ENCODE results near the gene KAT7.

KAT7 gene

DNA sequence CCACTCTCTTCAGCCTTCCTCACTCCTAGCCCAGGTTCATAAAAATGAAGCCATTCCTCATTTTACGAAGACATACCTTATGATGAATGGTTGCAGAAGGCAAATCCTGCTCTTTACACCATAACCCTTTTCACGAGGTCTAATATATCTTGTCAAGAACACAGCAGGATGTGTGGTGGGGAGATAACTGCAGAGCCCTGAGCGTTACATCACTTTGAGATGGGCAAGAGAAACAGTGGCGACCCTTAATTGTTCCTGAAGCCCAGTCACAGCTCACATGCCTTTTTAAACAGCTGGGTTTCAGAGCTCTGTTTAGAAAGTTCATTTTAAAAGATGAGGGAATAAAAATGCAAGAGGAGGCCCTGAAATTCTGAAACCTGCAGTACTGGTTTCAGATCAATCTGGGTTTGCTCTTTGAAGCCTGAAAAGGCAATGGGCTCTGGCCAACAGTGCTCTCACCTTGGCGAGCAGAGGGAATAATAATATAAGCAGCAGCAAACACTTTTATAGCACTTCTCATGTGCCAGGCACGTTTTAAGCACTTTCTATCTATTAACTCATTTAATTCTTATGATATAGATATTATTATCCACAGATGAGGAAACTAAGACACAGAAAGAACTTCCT is 27.4 kb upstream of the KAT7 start:
- DNase-seq (ENCODE audit: low read depth), result no peak

DNA sequence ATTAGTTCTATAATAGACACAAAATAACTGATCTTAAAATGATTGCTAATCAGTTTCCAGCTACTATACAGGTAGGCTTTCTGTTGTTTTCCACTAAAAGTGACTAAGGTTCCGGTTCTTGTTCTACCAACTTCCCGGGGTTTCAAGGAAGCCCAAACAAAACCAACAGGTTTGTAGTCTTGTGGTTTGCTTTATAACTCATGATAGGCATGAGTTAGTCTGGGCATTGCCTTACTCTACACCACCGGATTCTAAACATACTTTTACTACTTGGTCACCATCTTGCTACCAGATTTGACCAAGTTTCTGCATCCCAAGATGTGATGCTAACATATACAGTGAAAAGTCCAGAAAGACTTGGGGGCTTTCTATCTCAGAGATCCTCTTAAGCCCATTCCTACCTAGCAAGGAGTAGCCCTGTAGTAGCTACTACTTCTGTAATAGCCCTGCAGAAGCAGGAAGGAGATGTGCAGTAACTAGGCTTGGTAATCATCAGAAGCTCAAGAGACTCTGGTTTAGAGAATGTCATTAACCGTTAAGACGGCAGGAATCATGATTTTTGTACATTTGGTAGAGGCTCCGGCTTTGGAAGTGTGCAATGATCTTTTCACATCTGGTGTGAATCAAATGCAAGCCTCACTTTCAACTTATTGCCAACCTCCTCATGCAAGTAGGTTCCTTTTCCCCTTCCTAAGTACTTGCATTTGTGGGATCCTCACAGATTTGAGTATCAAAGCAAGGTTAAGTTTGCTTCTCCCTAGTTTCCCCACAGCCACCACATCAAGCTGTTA is 26.1 kb upstream of the KAT7 start:
- no peak for DNase-seq (ENCODE audit: low read depth)

DNA sequence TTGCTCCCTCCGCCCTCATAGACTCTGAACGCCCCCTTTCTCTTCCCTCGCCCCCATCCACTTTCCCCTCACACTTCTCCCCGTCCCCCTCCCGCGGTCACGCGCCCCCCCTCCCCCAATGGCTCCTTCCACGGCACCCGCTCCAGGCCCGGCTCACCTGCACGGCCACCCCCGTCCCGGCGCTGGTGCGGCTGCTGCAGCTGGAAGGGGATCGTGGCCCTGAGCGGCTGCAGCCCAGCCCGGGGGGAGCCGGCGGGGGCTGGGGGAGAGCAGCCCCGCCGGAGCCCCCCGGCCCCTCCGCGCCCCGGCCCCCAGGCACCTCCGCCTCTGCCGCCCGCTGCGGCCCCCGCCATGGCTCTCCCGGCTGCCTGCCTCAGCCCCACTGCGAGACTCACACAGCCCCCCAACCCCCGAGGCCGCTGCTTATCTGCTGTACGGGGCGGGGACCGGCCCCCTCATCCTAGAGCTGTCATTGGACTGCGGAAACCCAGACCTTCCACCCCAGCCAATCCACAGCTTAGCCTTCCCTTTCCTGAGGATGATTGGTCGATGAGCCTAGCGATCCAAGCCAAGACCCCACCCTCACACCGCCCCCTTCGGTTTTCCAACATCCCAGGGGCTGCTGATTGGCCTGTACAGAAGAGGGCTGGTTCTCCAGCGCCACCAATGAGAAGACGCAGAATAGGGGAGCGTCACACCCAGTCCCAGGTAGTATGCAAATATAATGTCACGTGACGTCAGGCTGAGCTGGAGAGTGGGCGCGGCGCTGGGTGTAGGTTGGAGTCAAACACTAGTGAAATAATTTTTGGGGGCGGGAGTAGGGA is 24.5 kb upstream of the KAT7 start, which contains the start of gene FAM117A:
Gene FAM117A (minus strand): TSS at position 397 of the 824 bp plus-strand sequence. CDS start 44 bp downstream, at position 353.
- DNase-seq (ENCODE audit: low read depth), result peak; percentile 97

DNA sequence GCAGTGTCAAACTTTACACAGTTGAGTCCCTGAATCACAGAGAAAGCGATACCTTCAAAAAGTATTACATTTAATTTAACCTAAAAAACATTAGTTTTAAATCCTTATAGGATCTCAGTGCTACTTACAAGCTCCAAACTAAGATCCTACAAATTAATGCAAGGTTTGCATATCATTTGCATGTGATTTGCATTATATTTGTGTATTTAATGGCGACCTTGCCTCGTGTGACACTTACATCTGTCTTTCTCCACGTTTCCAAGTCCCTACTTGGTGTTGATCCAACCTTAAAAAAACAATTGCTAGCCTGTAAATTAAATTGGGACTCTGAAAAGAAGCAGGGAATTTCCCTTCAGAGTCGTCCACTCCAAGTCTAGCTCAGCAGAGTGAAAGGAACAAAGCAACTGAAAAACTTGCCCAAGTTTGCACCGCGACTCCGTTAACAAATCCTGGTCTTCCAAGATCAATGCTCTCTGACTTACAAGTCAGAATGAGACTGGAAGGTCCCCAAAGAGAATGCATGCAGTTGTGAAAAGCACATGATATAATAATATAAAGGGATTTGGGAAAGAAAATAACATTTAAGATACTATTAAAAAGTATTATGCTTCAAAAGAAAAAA is 23.8 kb upstream of the KAT7 start:
- DNase-seq (ENCODE audit: low read depth), result no peak

DNA sequence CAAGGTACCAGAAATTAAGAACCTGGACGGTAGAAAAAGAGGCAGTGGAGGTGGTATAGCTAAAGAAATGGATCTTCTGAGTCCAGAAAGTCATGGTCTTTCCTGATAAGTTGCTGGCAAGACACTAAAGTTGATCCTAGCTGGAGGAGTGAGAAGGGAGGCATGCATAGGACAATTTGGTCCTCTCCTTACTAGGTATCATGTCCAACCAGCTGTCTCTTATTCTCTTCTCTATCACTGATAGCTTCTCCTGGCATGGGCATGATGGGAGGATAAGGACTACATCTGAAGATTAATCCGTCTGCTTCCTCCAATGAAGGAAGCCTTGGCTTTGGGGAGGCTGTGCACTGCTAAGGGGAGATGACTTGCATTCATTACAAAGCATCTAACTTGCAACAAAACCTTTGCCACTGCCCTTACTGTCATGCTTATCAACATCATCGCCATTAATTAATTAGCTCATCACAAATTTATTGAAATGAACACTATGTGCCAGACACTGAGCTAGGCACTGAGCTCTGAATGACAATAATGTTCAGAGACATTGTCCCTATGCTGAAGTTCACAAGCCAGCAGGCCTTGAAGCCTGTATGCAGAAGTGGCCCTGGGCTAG is 21.5 kb upstream of the KAT7 start:
- no peak for DNase-seq (ENCODE audit: low read depth)

DNA sequence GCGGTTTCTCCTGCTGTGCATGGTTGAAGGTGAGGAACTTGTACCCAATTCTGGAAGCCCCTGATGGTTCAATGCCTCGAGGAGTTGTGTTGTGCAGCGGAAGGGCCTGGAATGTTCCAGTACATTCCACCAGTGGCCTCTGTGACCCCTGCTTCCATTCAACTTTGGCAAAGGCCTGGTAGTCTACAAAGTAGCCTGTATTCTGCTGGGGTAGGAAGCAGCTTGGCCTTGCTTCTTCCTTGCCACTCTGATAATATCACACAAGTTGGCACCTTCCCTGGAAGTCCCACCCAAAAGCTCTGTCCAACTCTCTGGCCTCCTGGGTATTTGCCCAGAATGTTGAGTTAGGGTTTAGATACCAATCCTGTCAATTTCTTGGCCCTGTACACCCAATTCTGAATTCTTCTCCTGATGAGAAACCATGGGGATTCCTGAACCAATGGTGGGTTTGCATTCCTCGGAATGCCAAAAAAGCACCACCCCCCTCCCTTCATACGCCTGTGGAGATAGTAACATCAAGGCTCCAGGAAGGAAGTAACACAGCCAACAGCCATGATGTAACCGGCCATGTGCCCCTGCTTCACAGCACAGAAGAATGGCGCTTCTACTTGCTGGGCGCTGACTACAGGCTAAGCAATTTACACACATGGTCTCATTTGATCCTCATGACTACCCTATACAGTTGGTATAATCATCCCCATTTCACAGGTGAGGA is 12.8 kb upstream of the KAT7 start:
- DNase-seq (ENCODE audit: low read depth), result no peak

DNA sequence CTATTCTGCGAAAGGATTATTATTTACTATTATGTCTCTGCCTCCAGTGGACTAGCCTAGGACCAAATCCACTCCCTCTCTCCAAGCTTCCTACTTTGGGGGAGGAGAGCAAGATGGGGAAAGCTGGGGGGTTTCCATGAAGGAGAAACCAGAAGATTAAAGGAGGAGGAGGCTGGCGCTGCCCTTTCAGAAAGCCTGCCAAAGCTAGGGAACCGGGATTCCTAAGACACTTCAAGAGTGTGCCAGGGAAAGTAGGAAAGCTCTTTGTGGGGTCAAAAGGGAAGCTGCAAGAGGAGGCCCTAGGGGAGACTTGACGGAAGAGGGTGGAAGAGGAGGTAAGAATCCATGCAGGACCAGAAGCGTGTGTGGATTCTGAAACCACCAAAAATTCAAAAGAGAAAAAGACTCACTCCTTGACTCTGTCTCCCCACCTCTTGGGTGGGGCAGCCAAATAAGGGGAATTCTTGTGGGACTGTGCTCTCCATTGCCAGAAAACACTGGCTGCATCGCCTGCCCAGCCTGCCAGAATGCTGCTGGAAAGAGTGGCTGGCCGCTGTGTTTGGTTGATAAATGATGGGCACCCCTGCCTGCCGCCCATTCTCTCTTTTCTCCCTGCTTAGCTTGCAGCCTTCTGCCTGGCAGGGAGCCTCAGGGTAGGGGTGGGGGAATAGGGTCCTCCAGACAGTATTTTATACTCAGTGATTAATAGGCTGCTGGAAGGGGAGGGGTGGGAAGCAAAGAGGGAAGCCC is 11.8 kb upstream of the KAT7 start:
- DNase-seq (ENCODE audit: low read depth), result no peak

DNA sequence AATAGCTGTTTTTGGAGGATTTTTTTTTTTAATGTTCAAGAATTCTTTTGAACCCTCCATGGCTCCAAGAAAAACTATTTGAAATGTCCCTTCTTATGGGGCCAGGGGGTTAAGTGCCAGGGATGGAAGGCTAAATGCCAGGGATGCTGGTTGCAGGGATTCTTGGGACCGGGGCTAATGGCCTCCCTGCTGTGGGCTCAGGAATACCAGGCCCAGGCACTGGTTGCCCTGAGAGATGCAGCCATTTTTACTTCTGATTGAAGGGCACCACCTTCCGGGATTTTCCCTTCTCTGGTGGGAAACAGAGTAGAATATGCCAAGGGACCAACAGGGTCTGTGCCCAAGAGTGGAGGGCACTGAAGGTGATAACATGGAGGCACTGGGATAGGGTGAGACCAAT is 10.9 kb upstream of the KAT7 start:
- no peak for DNase-seq (ENCODE audit: low read depth)

DNA sequence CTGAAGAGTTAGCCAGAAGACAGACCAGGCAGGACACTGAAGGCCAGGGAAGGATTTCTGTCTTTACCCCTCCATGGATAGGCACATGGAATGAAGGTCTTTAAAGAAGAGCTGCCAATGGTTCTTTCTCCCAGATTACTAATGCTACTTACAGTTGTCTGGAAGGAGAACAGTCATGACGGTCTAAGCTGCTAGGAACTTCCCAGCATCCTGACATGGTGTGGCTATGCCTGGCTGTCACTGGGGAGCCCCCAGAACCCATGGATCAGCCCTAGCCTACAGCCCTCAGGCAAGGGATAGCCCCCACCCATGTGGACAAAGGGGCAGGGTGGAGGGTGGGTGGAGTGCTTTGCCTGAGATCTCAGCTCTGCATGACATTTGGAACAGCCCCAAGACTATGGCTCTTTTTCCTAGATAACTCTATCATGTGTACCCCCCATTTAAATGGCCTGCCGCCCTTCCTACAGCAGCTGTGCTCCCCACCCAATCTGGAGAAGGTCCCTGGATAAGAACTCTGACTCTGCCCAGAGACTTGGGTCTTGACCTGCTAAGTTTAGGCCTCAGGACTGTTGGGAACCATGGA is 9.2 kb upstream of the KAT7 start:
- DNase-seq (ENCODE audit: low read depth), result no peak

DNA sequence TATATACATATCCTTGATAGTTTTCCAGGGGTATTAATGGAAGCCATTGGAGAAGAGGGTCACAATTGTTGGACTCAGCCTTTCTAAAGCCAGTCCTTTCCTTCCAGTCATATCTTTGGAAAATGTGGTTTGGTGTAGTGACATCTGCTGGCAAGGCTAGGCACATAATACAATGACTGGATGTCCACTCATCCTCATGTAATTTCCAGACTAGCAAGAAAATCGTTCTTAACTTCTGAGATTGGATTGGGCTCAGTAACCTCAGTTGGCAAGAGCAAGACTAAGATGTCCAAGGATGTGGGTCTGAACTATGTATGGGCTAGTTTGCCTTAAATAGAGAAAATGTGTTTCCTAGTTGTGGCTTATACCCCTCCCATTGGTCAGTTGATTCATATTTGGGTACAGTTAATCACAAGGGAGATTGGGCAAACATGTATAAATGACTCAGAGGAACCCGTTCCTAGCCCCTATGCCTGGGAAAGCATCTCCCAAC is 8.7 kb upstream of the KAT7 start:
- DNase-seq (ENCODE audit: low read depth), result peak; percentile 79

DNA sequence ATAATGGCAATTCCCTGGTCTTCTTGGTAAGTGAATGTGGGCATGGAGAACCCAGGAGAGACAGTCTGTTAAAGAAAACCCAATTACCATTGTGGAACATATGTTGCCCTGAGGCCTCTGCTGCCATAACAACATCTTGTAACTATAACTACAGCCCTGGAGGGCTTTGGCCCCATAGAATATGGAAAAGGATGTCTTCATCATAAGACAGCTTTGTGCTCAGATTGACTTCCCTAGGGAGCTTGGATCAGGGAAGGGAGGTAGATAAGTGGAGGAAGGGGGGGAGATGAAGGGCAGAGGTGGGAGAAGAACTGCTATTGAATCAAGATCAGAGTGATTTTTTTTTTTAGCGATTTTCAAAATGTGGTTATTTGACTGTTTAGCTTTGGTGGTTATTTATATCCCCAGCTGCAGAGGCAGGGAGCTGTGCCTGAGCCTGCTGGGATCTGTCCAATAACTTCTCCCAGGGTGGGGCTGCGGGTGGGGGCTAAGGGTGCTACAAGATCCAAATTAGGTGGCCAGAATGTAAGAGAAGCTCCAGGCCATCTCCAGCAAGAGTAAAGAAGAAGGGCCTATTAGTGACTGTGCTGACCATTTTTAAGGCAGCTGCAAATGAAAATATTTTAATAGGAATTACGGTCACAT is 5.3 kb upstream of the KAT7 start:
- no peak for DNase-seq (ENCODE audit: low read depth)

DNA sequence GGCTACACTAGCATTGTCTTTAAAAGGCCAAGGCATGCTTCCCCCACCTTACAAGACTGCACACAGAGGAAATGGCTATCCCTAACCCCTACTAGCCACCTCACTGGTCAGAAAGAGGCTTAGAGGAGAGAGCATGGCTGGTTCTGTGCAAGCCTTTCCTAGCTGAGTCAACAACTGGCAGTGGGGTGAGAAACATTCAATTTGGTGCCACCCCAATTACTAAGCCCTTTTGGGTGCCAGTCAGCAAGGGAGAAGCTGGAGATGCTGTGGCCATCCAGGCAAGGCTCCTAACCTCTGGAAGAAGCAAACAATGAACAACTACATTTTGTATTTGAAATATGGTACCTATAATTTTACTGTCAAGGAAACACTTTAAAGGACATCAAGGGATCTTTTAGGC is 4.7 kb upstream of the KAT7 start:
- DNase-seq (ENCODE audit: low read depth), result no peak

DNA sequence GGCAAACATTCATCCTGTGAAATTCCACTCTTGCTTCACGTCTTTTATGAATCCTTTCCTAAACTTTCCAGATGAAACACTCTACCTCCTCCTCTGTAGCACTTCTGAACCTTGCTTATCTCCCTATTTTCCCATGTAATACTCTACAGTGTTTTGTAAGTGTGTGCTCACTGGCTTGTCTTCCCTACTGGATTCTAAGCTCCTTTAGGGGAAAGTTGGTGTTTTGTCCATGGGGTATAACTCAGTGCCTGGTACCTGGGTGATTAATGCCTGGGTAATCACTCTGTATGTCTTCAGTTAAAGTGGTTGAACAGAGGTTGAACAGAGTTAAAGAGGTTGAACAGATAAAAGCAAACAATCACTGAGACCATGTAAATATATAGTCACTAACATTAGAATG is 3.8 kb upstream of the KAT7 start:
- no peak for DNase-seq (ENCODE audit: low read depth)

DNA sequence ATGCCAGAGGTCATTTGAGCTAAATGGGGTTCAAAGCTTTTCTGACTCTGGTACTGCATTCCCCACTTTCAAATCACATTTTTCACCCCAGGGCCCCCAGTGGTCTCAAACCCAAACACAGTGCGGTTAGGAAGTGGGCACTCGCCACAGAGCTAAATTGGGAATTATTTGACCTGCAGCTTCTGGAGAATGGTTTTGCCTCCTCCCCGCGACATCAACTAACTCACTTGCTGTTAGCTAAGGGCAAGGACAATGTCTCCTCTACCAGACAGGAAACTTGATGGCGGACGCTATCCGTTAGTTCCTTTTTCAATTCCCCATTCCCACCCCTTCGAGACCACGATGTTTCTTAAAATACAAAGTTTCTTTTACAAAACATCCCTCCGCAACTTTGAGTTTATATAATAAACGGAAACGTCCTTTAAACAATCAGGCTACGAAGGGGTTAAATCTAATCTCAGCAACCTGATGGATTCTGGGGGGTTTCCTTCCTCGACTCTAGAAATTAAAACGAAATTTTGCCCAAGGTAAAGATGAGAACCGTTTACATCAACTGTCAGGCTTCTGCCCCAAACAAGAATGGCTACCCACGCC is 500 bp upstream of the KAT7 start:
- no peak for DNase-seq (ENCODE audit: low read depth)

DNA sequence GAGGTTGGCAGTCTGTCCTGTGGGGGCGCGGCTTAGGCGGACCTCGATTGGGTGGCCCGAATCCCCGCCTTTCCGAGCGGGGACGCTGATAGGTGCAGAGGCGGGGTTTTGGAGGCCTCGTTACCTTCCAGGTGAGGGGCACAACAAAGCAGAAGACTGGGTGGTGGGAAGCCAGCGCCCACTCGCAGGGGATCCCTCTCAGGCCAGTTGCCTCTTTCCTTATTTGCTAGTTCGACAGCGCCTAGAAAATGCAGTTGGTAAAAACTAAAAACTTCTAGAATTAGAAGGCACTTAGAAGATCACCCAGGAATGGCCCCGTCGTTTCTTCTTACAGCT is 730 bp downstream of the KAT7 start:
- no peak for DNase-seq (ENCODE audit: low read depth)

DNA sequence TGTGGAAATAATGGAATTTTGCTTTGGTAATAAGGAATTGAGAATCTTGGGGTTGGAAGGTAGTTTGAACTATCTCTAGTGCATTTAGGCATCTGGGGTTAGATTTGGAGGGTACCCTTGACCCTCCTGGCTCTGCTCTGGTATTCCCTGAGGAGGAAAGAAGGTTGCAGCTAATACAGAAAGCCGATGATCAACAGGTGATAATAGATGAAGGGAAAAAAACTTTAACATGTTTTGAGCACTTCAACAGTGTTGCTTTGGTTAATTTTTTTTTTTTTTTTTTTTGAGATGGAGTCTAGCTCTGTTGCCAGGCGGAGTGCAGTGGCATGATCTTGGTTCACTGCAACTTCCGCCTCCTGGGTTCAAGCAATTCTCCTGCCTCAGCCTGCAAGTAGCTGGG is 4.8 kb downstream of the KAT7 start:
- DNase-seq (ENCODE audit: low read depth), result no peak

DNA sequence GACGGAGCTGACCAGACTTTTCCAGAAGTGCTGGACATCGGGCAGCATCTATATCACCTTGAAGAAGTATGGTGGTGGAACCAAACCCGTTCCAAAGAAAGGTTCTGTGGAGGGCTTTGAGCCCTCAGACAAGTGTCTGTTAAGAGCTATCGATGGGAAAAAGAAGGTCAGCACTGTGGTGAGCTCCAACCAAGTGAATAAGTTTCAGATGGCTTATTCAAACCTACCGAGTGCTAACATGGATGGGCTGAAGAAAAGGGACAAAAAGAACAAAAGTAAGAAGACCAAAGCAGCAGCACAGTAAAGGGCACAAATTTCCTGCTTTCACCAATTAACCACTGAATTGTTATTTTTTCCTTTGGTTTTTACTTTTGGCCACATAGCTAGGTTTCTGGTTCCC is 6.9 kb downstream of the KAT7 start:
- no peak for DNase-seq (ENCODE audit: low read depth)

DNA sequence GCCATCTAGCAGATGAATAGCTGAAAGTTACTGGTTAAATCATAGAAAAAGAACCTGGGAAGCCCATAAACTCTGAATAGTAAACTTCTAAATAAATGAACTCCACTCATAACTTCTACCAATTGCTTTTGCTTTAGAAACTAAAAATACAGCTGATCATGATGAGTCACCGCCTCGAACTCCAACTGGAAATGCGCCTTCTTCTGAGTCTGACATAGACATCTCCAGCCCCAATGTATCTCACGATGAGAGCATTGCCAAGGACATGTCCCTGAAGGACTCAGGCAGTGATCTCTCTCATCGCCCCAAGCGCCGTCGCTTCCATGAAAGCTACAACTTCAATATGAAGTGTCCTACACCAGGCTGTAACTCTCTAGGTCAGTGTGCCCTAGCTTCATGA is 9.7 kb downstream of the KAT7 start:
- no peak for DNase-seq (ENCODE audit: low read depth)

DNA sequence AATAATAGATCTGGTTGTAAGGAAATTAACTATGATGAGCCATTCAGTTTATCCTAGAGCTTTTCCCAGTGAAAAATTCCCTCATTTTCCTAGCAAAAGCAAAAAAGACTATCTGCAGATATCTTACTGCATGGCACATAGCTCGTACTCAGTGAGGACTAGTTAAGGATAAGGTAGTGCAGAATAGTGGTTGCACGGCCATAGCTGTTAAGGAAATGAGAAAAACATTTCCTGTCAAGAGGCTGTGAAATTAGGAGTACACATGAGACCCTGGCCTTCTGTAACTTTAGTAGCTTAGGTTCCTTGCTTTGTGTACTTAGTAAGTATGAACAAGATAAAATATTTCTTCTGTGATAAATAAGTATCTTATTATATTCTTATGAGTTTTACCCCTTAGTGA is 10.3 kb downstream of the KAT7 start:
- no peak for DNase-seq (ENCODE audit: low read depth)
